Mesothelial cell of epicardium (in vitro differentiated cells): ENCODE measurements around the gene TLK1. TPM values are rescaled to one million over a fixed set of nuclear protein-coding genes. Genes with fewer than 3 reads are reported as not detected.

Source experiments
- DNase-seq, 2 experiments: peaks; one replicate each; pipeline ENCODE4 v3.0.0; 2021; ENCODE audit warnings: low spot score in 2 of 2; ENCODE audit not compliant: unreplicated experiment in 2 of 2
- H3K27ac Mint-ChIP-seq: 2 replicates; pipeline ENCODE4 v1.8.0; 2021; ENCODE audit warnings: mixed read lengths
- H3K27me3 Mint-ChIP-seq: 2 replicates; pipeline ENCODE4 v1.8.0; 2021; ENCODE audit warnings: low read depth, mixed read lengths
- H3K36me3 Mint-ChIP-seq: 2 replicates; pipeline ENCODE4 v1.8.0; 2021; ENCODE audit warnings: mixed read lengths
- H3K4me1 Mint-ChIP-seq: 2 replicates; pipeline ENCODE4 v1.8.0; 2021; ENCODE audit warnings: mixed read lengths
- H3K4me3 Mint-ChIP-seq: 2 replicates; pipeline ENCODE4 v1.8.0; 2021; ENCODE audit warnings: mild to moderate bottlenecking, moderate library complexity, mixed read lengths
- H3K9me3 Mint-ChIP-seq: 2 replicates; pipeline ENCODE4 v1.8.0; 2021; ENCODE audit warnings: mixed read lengths
- CTCF ChIP-seq: fragments of 200-600 bp; sonication (generic); IDR thresholded peaks from one replicate; pipeline ENCODE4 v1.5.0; 2021; ENCODE audit warnings: antibody characterized with exemption; ENCODE audit not compliant: unreplicated experiment
- total RNA-seq: library from RNA; stranded (reverse); gene quantifications from 3 replicates; pipeline ENCODE4 v1.2.1, GENCODE V29; 2021

Gene TLK1
- total RNA-seq, 1 donor from 2014 or later, result 72.0 TPM

DNA sequence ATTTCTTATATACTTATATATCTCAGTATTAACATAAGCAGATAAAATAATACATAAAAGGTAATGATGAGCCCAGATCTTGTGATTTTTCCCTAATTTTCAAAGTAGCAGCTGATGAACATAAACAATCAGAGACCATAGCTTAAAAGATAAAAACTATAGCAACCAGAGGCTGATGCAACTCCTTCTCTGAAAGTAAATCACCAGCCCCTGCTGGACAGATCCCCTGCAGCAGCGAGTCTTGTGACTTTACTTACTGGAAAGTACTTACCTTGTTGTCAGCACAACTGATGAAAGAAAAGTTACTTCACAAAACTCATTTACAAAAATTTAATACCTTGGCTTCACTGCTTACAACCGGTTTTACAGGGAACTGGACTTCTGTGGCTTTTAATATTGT is 164.4 kb downstream of the TLK1 start:
- TF ChIP-seq CTCF, result no peak
- peaks cover 8% of the 10 kb centered on the region for H3K4me1 Mint-ChIP-seq
- peaks cover 44% of the 10 kb centered on the region for H3K36me3 Mint-ChIP-seq
- no peak overlapping the region for H3K4me3 Mint-ChIP-seq
- no peaks in the 10 kb centered on the region for H3K9me3 Mint-ChIP-seq
- H3K27me3 Mint-ChIP-seq, result no peaks in the 10 kb centered on the region
- no peak for DNase-seq
- H3K27ac Mint-ChIP-seq, result no peak overlapping the region

GRCh38 chr2:170991398-170992182 is 169.1 kb downstream of the TLK1 start:
- H3K9me3 Mint-ChIP-seq, result no peaks in the 10 kb centered on the region
- no peak overlapping the region for H3K4me3 Mint-ChIP-seq
- no peak for DNase-seq
- H3K36me3 Mint-ChIP-seq, result peaks cover 33% of the 10 kb centered on the region
- H3K27ac Mint-ChIP-seq, result no peak overlapping the region
- no peak for TF ChIP-seq CTCF
- peaks cover under 1% of the 10 kb centered on the region for H3K4me1 Mint-ChIP-seq
- H3K27me3 Mint-ChIP-seq, result no peaks in the 10 kb centered on the region

DNA sequence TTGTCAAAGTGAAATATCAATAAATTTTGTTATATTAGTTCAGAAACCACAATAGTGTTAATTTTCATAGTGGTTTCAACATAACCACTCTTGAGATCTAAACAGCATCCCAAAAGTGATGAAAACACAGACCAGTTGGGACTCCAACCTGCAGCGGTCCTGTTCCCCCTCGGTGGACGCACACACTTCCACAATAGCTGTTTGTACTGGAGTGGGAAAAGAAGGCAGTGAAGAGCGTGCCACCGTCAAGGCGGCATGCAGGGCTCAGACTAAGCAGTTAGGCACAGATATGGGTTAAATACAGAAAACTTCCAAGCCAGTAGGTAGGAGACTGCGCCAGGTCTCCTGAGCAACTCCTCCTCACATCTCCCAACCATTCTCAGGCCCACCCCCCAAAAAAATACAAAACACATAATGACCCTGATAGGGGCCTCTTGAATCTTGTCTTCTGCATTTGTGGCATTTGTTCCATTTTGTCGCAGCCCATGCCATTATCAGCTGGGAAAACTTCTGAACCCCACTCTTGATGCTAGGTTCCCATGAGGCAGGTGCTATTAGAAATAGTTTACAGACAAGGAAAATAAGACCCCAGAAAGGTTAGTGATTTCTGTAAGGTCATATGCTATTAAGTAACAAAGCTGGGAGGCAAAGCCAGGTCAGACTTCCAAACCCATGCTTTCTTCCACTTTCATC is 174.0 kb downstream of the TLK1 start:
- DNase-seq, result no peak
- H3K9me3 Mint-ChIP-seq, result no peaks in the 10 kb centered on the region
- H3K4me1 Mint-ChIP-seq, result no peaks in the 10 kb centered on the region
- H3K27ac Mint-ChIP-seq, result no peak overlapping the region
- H3K4me3 Mint-ChIP-seq, result no peak overlapping the region
- H3K27me3 Mint-ChIP-seq, result peaks cover 3% of the 10 kb centered on the region
- peaks cover 12% of the 10 kb centered on the region for H3K36me3 Mint-ChIP-seq
- no peak for TF ChIP-seq CTCF

- Mint-ChIP-seq H3K4me1 (no peaks in the 10 kb centered on the region), H3K4me3 (no peak overlapping the region), H3K9me3 (no peaks in the 10 kb centered on the region), H3K27me3 (peaks cover 4% of the 10 kb centered on the region), H3K36me3 (peaks cover 6% of the 10 kb centered on the region), H3K27ac (no peak overlapping the region)
- no peak for DNase-seq
- TF ChIP-seq CTCF, result no peak
Observed at GRCh38 chr2:170985407-170985806, 175.3 kb downstream of the TLK1 start.

DNA sequence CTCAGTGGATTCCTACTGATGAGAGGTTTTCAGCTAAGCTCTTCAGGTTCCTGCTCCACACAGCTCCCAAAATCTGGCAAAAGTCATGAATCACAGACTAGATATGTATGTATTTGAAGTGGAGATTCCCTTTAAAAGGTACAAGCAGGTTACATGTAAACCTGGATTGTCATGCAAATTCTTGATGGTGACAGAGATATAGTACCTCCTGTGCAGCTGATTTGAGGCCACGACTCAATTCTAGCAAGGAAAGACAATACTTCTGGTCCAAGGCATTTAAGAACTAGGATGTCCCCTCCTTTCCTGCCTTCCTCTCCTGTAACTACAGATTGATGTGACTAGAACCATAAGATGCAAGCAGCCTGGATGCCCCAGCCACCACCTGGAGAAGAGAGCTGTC is 176.6 kb downstream of the TLK1 start:
- Mint-ChIP-seq H3K27me3 (peaks cover 4% of the 10 kb centered on the region), H3K4me3 (no peak overlapping the region), H3K4me1 (peaks cover 3% of the 10 kb centered on the region), H3K9me3 (no peaks in the 10 kb centered on the region), H3K36me3 (peaks cover 6% of the 10 kb centered on the region), H3K27ac (no peak overlapping the region)
- DNase-seq, result no peak
- TF ChIP-seq CTCF, result no peak
